Cardiac fibroblast (primary cell): ENCODE results near the gene PRDX5.

ENCODE experiments used
- DNase-seq, 2 donors: peaks; one replicate each; pipeline versions ENCODE4 v3.0.0 to v3.0.0-alpha.2; 2010; ENCODE audit warnings: low read depth in 2 of 2
- H3K4me3 ChIP-seq, 2 donors: replicated peaks in 1 of 2; 1 replicate in 1 of 2; 2 replicates in 1 of 2; pipeline ENCODE4 v1.5.1; 2011; ENCODE audit warnings: low read depth in 2 of 2, low read length in 2 of 2, mild to moderate bottlenecking in 2 of 2, moderate library complexity in 1 of 2
- CTCF ChIP-seq: IDR thresholded peaks from one replicate; pipeline ENCODE4 v1.5.1; 2011; ENCODE audit warnings: low read depth, mild to moderate bottlenecking, low read length, inconsistent platforms

PRDX5 gene

GRCh38 chr11:64291262-64291751, 26.6 kb upstream of the PRDX5 start, which contains the start of gene KCNK4:
KCNK4 (plus strand) TSS chr11:64291302; CDS start chr11:64293019, 1,717 bp downstream.
- TF ChIP-seq CTCF = no peak
- no peak for DNase-seq
- H3K4me3 ChIP-seq = peak within 1 kb of the TSS in 1 of 2 donors; percentile 14

GRCh38 chr11:64291752-64292459, 26.0 kb upstream of the PRDX5 start:
- no peak for TF ChIP-seq CTCF
- no peak for DNase-seq
- H3K4me3 ChIP-seq = peak overlapping the region; percentile 11 to 14

GRCh38 chr11:64292460-64293254, 25.3 kb upstream of the PRDX5 start:
- H3K4me3 ChIP-seq = peak overlapping the region; percentile 11 to 14
- DNase-seq = no peak

GRCh38 chr11:64294774-64295173, 23.1 kb upstream of the PRDX5 start:
- no peak for TF ChIP-seq CTCF
- peak in 1 of 2 donors; percentile 47 for DNase-seq
- no peak overlapping the region for H3K4me3 ChIP-seq

More at GRCh38 chr11:64292460-64293254, 25.3 kb upstream of the PRDX5 start:
- TF ChIP-seq CTCF = no peak

- no peak for DNase-seq
- TF ChIP-seq CTCF = no peak
- H3K4me3 ChIP-seq = no peak overlapping the region
Observed at GRCh38 chr11:64295760-64296159, 22.2 kb upstream of the PRDX5 start.

GRCh38 chr11:64296236-64296635, 21.7 kb upstream of the PRDX5 start:
- no peak for DNase-seq
- no peak for TF ChIP-seq CTCF
- H3K4me3 ChIP-seq = no peak overlapping the region
